HS-5 (cell line): Measurements from ENCODE around the gene MAGIX.

ENCODE experiments used
- DNase-seq: peaks from one replicate; pipeline ENCODE4 v3.0.0-alpha.2; 2012; ENCODE audit warnings: low read depth

Gene MAGIX

DNA sequence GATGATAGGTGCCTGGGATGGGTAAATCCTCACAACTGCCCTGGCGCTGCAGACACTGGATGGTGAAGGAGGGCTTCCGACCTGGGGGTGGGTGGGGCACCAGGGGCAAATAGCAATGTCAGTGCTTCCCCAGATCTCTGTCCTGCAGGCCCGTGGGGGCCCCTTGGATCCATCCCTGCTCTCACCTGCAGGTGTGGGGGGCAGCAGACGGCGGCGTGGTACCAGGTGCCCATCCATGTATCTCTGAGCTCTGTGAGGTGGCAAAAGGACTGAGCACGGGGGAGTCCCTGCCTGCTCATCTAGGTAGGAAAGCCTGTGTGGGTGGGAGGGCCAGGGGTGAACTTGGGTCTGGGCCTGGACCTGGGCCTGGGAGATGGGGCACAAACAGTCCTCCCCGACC is 44.0 kb downstream of the MAGIX start:
- DNase-seq, result no peak

DNA sequence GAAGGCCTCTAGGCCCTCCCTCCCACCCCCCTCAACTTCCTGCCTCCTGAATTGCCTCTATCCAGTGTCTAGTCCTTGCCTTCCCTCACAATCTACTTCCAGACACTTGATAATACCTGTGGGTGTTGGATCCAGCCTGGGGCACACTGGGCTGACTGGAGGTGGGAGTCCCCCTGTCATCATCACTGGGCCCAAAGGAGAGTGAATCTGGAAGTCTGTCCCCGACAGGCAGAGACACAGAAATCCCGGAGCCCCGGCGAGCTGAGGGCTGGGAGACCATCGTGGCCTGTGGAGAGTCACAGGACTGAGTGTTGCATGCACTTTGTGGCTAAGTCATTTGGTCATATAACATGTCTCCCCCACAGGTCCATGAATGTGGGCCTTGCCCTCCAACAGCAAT is 45.8 kb downstream of the MAGIX start:
- DNase-seq, result no peak

DNA sequence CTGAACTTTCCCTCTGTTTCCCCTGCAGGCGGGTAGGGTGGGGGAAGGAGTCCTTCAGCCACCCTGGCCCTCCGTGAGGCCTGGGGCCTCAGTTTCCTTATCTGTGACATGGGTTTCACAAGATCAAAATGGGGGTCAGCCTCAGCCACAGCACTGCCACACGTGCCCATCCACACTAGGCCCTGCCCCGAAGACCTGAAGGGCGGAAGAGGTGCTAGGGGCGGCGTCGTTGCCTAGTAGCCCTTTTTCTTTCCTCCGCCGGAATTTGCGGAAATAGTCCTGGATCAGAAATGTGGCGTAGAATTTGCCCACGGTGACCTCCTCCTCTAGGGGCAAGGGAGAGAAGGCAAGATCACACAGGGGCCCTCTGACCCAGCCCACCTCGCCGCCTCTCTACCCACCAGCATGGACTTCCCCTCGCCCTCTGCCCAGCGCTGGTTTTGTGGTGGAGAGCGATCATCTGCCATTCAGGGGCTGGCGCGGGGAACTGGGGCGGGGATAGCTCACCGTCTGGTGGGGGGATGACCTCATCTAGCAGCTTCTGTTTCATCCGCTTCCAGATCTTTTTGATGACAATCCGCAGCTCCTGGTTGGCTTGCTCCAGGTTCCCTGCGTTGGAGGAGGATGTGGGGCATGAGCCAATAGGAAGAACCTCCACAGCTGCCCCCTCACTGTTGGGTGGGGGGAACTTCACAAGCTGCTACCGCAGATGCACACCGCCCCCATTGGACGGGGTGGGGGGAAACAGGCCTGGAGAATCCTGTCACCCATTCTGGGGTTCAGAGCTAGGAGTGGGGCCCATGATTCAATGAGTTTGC is 47.1 kb downstream of the MAGIX start:
- no peak for DNase-seq

- DNase-seq, result no peak
Measured at GRCh38 chrX:49210406-49210805, 47.8 kb downstream of the MAGIX start.

GRCh38 chrX:49211074-49211473 is 48.5 kb downstream of the MAGIX start:
- no peak for DNase-seq

- no peak for DNase-seq
Measured at GRCh38 chrX:49212209-49212608, 49.7 kb downstream of the MAGIX start.

DNA sequence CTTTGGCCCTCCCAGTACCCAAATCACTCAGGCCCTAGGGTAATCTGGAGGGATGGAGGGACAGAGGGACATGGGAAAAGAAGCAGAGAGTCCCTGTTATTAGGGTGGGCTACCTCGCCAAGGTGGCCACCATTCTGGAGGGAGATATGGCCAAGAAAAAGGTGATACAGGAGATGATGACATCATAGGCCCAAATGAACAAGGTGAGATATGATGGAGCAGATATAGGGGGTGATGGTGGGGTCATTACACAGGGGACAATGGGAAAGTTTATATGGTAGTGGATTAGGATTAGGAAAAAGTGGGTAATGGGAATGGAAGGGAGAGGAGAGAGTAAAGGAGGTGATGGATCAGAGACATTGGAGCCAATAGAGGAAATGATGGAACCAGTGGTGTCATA is 50.3 kb downstream of the MAGIX start:
- DNase-seq, result no peak

GRCh38 chrX:49214416-49214815 is 51.9 kb downstream of the MAGIX start:
- no peak for DNase-seq

- no peak for DNase-seq
Measured at GRCh38 chrX:49214996-49215526, 52.5 kb downstream of the MAGIX start.
